ENCODE measurements around the gene OR52A1. TPM values are rescaled to one million over a fixed set of nuclear protein-coding genes. Genes with fewer than 3 reads are reported as not detected.

OR52A1 gene
- total RNA-seq, 1 donor from 2014 or later, result not detected

DNA sequence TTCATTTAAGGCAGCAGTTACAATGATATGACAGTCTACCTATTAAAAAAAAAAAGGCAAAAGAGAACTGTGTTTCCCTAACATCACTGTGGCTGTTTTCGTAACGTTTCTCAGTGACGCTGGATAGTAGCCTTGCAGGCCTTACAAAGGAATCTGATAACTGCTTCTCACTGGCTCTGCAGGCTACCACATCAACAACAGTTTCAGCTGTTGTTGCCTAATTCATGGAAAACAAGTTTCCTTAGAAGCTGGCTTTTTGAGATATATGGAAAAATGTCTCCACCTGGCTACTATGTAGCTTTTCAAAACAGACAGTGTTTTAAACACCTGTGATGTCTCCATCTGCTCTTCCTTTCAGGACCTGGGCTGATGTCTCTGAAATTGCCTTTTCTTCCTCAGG is 42.2 kb upstream of the OR52A1 start:
- H3K27me3 Mint-ChIP-seq (ENCODE audit: low read depth), result peaks cover 18% of the 10 kb centered on the region
- DNase-seq (ENCODE audit: low spot score), result no peak
- no peaks in the 10 kb centered on the region for H3K36me3 Mint-ChIP-seq (ENCODE audit: low read depth)
- TF ChIP-seq, protein P1, sequence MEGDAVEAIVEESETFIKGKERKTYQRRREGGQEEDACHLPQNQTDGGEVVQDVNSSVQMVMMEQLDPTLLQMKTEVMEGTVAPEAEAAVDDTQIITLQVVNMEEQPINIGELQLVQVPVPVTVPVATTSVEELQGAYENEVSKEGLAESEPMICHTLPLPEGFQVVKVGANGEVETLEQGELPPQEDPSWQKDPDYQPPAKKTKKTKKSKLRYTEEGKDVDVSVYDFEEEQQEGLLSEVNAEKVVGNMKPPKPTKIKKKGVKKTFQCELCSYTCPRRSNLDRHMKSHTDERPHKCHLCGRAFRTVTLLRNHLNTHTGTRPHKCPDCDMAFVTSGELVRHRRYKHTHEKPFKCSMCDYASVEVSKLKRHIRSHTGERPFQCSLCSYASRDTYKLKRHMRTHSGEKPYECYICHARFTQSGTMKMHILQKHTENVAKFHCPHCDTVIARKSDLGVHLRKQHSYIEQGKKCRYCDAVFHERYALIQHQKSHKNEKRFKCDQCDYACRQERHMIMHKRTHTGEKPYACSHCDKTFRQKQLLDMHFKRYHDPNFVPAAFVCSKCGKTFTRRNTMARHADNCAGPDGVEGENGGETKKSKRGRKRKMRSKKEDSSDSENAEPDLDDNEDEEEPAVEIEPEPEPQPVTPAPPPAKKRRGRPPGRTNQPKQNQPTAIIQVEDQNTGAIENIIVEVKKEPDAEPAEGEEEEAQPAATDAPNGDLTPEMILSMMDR (IDR thresholded peaks at IDR 0.05), result no peak
- H3K9me3 Mint-ChIP-seq (ENCODE audit: low read depth), result peaks cover 3% of the 10 kb centered on the region
- no peak overlapping the region for H3K4me3 Mint-ChIP-seq (ENCODE audit: unreplicated experiment)
- H3K4me1 Mint-ChIP-seq (ENCODE audit: low read depth), result no peaks in the 10 kb centered on the region
- no peak overlapping the region for H3K27ac Mint-ChIP-seq (ENCODE audit: unreplicated experiment)

DNA sequence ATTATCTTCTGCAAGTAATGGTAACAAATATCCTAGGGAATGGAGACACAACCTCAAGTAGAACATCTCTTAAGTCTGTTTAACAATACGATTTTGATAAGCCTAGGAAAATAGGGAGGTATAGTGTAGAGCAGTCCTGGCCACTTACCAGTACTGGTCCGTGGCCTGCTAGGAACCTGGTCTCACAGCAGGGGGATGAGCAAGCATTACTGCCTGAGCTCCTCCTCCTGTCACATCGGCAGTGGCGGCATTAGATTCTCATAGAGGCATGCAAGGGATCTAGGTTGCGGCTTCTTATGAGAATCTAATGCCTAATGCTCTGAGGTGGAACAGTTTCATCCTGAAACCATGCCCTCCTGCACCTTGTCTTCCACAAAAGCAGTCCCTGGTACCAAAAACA is 41.5 kb upstream of the OR52A1 start:
- no peak for DNase-seq (ENCODE audit: low spot score)
- Mint-ChIP-seq H3K4me3 (ENCODE audit: unreplicated experiment) (no peak overlapping the region), H3K27me3 (ENCODE audit: low read depth) (peaks cover 16% of the 10 kb centered on the region), H3K9me3 (ENCODE audit: low read depth) (peaks cover 7% of the 10 kb centered on the region), H3K4me1 (ENCODE audit: low read depth) (no peaks in the 10 kb centered on the region), H3K27ac (ENCODE audit: unreplicated experiment) (no peak overlapping the region), H3K36me3 (ENCODE audit: low read depth) (no peaks in the 10 kb centered on the region)
- TF ChIP-seq, protein P1 (IDR thresholded peaks at IDR 0.05), result no peak

DNA sequence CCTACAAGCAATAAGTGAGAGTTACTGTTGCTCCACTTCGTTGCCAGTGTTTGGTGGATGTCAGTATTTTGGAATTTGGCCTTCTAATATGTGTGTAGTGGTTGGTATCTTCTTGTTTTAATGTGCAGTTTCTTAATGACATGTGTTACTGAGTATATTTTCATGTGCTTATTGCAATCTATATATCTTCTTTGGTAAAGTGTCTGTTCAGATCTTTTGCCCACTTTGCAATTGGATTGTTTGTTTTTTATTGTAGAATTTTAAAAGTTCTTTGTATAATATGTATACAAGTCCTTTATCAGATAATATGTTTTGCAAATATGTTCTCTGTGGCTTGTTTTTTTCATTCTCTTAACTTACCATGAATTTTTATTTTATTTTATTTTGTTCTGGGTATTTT is 38.2 kb upstream of the OR52A1 start:
- Mint-ChIP-seq H3K4me1 (ENCODE audit: low read depth) (no peaks in the 10 kb centered on the region), H3K27me3 (ENCODE audit: low read depth) (peaks cover 8% of the 10 kb centered on the region), H3K27ac (ENCODE audit: unreplicated experiment) (no peak overlapping the region), H3K36me3 (ENCODE audit: low read depth) (no peaks in the 10 kb centered on the region), H3K9me3 (ENCODE audit: low read depth) (peaks cover 15% of the 10 kb centered on the region), H3K4me3 (ENCODE audit: unreplicated experiment) (no peak overlapping the region)
- TF ChIP-seq, protein P1 (IDR thresholded peaks at IDR 0.05), result no peak
- no peak for DNase-seq (ENCODE audit: low spot score)

DNA sequence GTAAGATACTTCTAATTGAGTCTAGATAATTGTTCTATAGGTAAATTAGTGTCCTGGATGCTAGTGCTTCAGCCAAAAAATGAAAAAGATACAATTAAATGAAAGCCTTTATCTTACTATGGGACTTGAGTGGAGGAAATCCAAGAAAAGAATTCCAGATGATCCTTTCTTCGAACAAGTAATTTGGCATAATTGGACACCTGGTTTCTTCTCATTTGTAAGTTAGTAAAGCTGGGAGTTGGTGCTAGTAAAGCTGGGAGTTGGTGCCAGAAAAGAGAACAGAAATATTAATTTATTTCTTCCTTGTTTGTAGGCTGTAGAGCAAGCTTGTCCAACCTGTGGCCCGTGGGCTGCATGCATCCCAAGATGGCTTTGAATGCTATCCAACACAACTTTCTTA is 33.6 kb upstream of the OR52A1 start:
- Mint-ChIP-seq H3K4me1 (ENCODE audit: low read depth) (no peaks in the 10 kb centered on the region), H3K4me3 (ENCODE audit: unreplicated experiment) (no peak overlapping the region), H3K36me3 (ENCODE audit: low read depth) (no peaks in the 10 kb centered on the region), H3K27ac (ENCODE audit: unreplicated experiment) (no peak overlapping the region), H3K9me3 (ENCODE audit: low read depth) (peaks cover 14% of the 10 kb centered on the region), H3K27me3 (ENCODE audit: low read depth) (peaks cover 11% of the 10 kb centered on the region)
- TF ChIP-seq, protein P1 (IDR thresholded peaks at IDR 0.05), result no peak
- no peak for DNase-seq (ENCODE audit: low spot score)

DNA sequence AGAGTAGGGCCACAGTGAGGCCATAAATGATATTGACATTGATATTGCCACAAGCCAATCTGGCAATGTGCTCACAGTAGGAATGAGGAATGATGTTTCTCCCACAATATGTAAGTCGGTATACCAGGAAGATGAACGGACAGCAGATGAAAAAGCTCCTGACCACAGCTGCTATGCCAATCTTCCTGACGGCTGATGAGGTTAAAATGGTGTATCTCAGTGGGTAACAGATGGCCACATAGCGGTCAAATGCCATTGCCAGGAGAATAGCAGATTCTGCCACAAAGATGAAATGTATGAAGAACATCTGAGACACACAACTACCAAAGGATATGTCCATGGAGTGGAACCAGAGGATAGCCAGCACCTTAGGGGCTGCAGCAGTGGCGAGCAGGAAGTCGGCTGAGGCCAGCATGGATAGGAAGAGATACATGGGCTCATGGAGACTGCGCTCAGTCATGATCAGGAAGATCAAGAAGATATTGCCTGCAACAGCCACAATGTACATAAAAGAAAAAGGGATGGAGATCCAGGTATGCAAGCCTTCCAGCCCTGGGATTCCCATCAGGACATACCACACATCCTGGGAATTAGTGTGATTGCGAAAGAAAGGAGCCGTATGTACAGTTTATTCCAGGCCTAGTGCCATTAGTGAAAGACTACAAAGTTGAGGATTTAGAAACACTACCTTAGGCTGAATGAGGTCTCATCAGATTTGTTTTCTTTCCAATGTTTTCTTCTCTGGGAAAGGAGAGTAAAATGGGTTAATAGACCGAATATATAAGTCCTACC is 23.7 kb upstream of the OR52A1 start:
- H3K27me3 Mint-ChIP-seq (ENCODE audit: low read depth), result peaks cover 8% of the 10 kb centered on the region
- H3K27ac Mint-ChIP-seq (ENCODE audit: unreplicated experiment), result no peak overlapping the region
- H3K9me3 Mint-ChIP-seq (ENCODE audit: low read depth), result no peaks in the 10 kb centered on the region
- H3K4me3 Mint-ChIP-seq (ENCODE audit: unreplicated experiment), result no peak overlapping the region
- TF ChIP-seq, protein P1 (IDR thresholded peaks at IDR 0.05), result no peak
- no peaks in the 10 kb centered on the region for H3K4me1 Mint-ChIP-seq (ENCODE audit: low read depth)
- H3K36me3 Mint-ChIP-seq (ENCODE audit: low read depth), result no peaks in the 10 kb centered on the region
- no peak for DNase-seq (ENCODE audit: low spot score)
